Measurements from ENCODE around the gene CERS1. TPM values are rescaled to one million over a fixed set of nuclear protein-coding genes. Genes with fewer than 3 reads are reported as not detected.

Gene CERS1
- total and polyA plus RNA-seq, 8 donors: 0.37 to 4.8 (median 0.61) TPM; not detected in 3

GRCh38 chr19:18832306-18833140 lies 63.4 kb downstream of the CERS1 start:
- peak in 1 of 2 donors; percentile 72 for DNase-seq
- WGBS, 5 donors: 0 to 1% (median 0%) methylated on average over 19 to 69 of the region's 69 CpGs
- no peaks in the 10 kb centered on the region for H3K27me3 ChIP-seq
- TF ChIP-seq EP300 (IDR thresholded peaks at IDR 0.05): no peak
- no peak for TF ChIP-seq CTCF (IDR thresholded peaks at IDR 0.05)
- no peak for TF ChIP-seq POLR2AphosphoS5 (IDR thresholded peaks at IDR 0.05)
- no peak for TF ChIP-seq POLR2A (IDR thresholded peaks at IDR 0.05)
- peak overlapping the region; percentile 85 to 92 (median 88) for H3K4me3 ChIP-seq
- H3K36me3 ChIP-seq: peaks cover 0 to 25% (median 12%) of the 10 kb centered on the region in 4 donors
- peak overlapping the region; percentile 89 to 99 (median 95) for H3K27ac ChIP-seq
- intact Hi-C loops (cut with DNase I; ENCODE audit: low total_unique reads): no loop called here
- peaks cover 26 to 60% (median 53%) of the 10 kb centered on the region in 4 donors for H3K4me1 ChIP-seq
- H3K9me3 ChIP-seq: peaks cover 0 to 3% (median under 1%) of the 10 kb centered on the region in 4 donors

GRCh38 chr19:18831524-18832305 lies 64.2 kb downstream of the CERS1 start, which contains the start of gene UPF1:
Gene UPF1 (plus strand): TSS chr19:18831959. CDS start chr19:18832210, 251 bp downstream.
- peak within 1 kb of the TSS; percentile 85 to 92 (median 88) for H3K4me3 ChIP-seq
- 0 to 2% (median 1%) methylated on average over 9 to 96 of the region's 96 CpGs for WGBS, 5 donors
- intact Hi-C loops (cut with DNase I; ENCODE audit: low total_unique reads): no loop called here

GRCh38 chr19:18830488-18830887 lies 65.5 kb downstream of the CERS1 start:
- TF ChIP-seq EP300 (IDR thresholded peaks at IDR 0.05) (no peak), POLR2A (IDR thresholded peaks at IDR 0.05) (no peak), CTCF (IDR thresholded peaks at IDR 0.05) (no peak), POLR2AphosphoS5 (IDR thresholded peaks at IDR 0.05) (no peak)
- intact Hi-C loops (cut with DNase I; ENCODE audit: low total_unique reads): no loop called here
- peaks cover 22 to 40% (median 34%) of the 10 kb centered on the region in 4 donors for H3K4me1 ChIP-seq
- 87 to 97% (median 87%) methylated on average over 2 of the region's 2 CpGs for WGBS, 5 donors
- no peak overlapping the region for H3K27ac ChIP-seq
- no peaks in the 10 kb centered on the region for H3K27me3 ChIP-seq
- no peak for DNase-seq
- H3K4me3 ChIP-seq: no peak overlapping the region
- peaks cover 0 to 16% (median 7%) of the 10 kb centered on the region in 4 donors for H3K36me3 ChIP-seq
- peaks cover 0 to 17% (median 10%) of the 10 kb centered on the region in 4 donors for H3K9me3 ChIP-seq

More at GRCh38 chr19:18831524-18832305, 64.2 kb downstream of the CERS1 start, which contains the start of gene UPF1:
- Histone ChIP-seq H3K27ac (peak within 1 kb of the TSS; percentile 89 to 99 (median 95)), H3K36me3 (peaks cover 0 to 20% (median 8%) of the 10 kb centered on the region in 4 donors), H3K4me1 (peaks cover 26 to 52% (median 45%) of the 10 kb centered on the region in 4 donors), H3K27me3 (no peaks in the 10 kb centered on the region), H3K9me3 (peaks cover 0 to 11% (median 8%) of the 10 kb centered on the region in 4 donors)
- DNase-seq: peak; percentile 94 to 98
- TF ChIP-seq CTCF (IDR thresholded peaks at IDR 0.05) (no peak), POLR2AphosphoS5 (IDR thresholded peaks at IDR 0.05) (peak; percentile 39 to 87 (median 82))

GRCh38 chr19:18828786-18829185 lies 67.2 kb downstream of the CERS1 start:
- H3K36me3 ChIP-seq: no peaks in the 10 kb centered on the region
- intact Hi-C loops (cut with DNase I; ENCODE audit: low total_unique reads): no loop called here
- no peak for DNase-seq
- H3K9me3 ChIP-seq: peaks cover 0 to 17% (median 10%) of the 10 kb centered on the region in 4 donors
- TF ChIP-seq POLR2A (IDR thresholded peaks at IDR 0.05) (no peak), CTCF (IDR thresholded peaks at IDR 0.05) (no peak), POLR2AphosphoS5 (IDR thresholded peaks at IDR 0.05) (no peak), EP300 (IDR thresholded peaks at IDR 0.05) (no peak)
- WGBS, 5 donors: 53 to 67% (median 64%) methylated on average over 6 of the region's 6 CpGs
- no peak overlapping the region for H3K27ac ChIP-seq
- H3K4me3 ChIP-seq: no peak overlapping the region
- H3K27me3 ChIP-seq: no peaks in the 10 kb centered on the region
- H3K4me1 ChIP-seq: peaks cover 6 to 22% (median 17%) of the 10 kb centered on the region in 4 donors
